ENCODE data around the gene TNS1.

GRCh38 chr2:217960351-217960750 lies 42.4 kb downstream of the TNS1 start:
- TF ChIP-seq CTCF (IDR thresholded peaks at IDR 0.05; ENCODE audit: insufficient read depth, low read depth, low read length) (no peak), EZH2 (IDR thresholded peaks at IDR 0.05; ENCODE audit: insufficient read depth, low read length) (no peak)
